ENCODE measurements around the gene VSX2. TPM values are rescaled to one million over a fixed set of nuclear protein-coding genes. Genes with fewer than 3 reads are reported as not detected.
"Not testable (repeated sequence)": the region's sequence is repeated elsewhere in the genome, so short reads cannot be mapped to it uniquely, and the experiment has no call there.

The VSX2 gene
- total RNA-seq, 4 donors from 2014 or later, result not detected

- intact Hi-C loops (cut with DNase I), result no loop called here
- WGBS, result 77% methylated on average over 9 of the region's 9 CpGs
- H3K9me3 ChIP-seq, result no peaks in the 10 kb centered on the region
- no peaks in the 10 kb centered on the region for H3K36me3 ChIP-seq
- peaks cover 0 to 11% (median 0%) of the 10 kb centered on the region in 4 donors for H3K27me3 ChIP-seq
- H3K27ac ChIP-seq (replicated peaks in 1 of 4), result no peak overlapping the region
- TF ChIP-seq EP300 (IDR thresholded peaks at IDR 0.05), result no peak
- TF ChIP-seq CTCF (IDR thresholded peaks at IDR 0.05), result no peak
- no peak for TF ChIP-seq POLR2A (IDR thresholded peaks at IDR 0.05; ENCODE audit: low read depth)
- no peak for TF ChIP-seq POLR2AphosphoS5 (IDR thresholded peaks at IDR 0.05)
- no peak overlapping the region for H3K4me3 ChIP-seq
- H3K4me1 ChIP-seq, result peaks cover 0 to 6% (median 5%) of the 10 kb centered on the region in 4 donors
- no peak for DNase-seq (ENCODE audit: extremely low spot score)
Observed at GRCh38 chr14:74263181-74263580, 23.9 kb downstream of the VSX2 start.

GRCh38 chr14:74263921-74264320 is 24.7 kb downstream of the VSX2 start:
- no peak for DNase-seq (ENCODE audit: extremely low spot score)
- Histone ChIP-seq H3K4me1 (no peaks in the 10 kb centered on the region), H3K27ac (replicated peaks in 1 of 4) (no peak overlapping the region), H3K27me3 (peaks cover 0 to 4% (median 0%) of the 10 kb centered on the region in 4 donors), H3K4me3 (no peak overlapping the region), H3K36me3 (no peaks in the 10 kb centered on the region), H3K9me3 (no peaks in the 10 kb centered on the region)
- intact Hi-C loops (cut with DNase I), result no loop called here
- TF ChIP-seq EP300 (IDR thresholded peaks at IDR 0.05), result no peak
- no peak for TF ChIP-seq POLR2AphosphoS5 (IDR thresholded peaks at IDR 0.05)
- no peak for TF ChIP-seq CTCF (IDR thresholded peaks at IDR 0.05)
- TF ChIP-seq POLR2A (IDR thresholded peaks at IDR 0.05; ENCODE audit: low read depth), result no peak
- WGBS, result 40% methylated on average over 5 of the region's 5 CpGs

GRCh38 chr14:74265301-74265965 is 26.2 kb downstream of the VSX2 start:
- no peaks in the 10 kb centered on the region for H3K36me3 ChIP-seq
- H3K27me3 ChIP-seq, result no peaks in the 10 kb centered on the region
- no peak overlapping the region for H3K27ac ChIP-seq (replicated peaks in 1 of 4)
- no peaks in the 10 kb centered on the region for H3K4me1 ChIP-seq
- H3K9me3 ChIP-seq, result no peaks in the 10 kb centered on the region
- WGBS, result 77% methylated on average over 13 of the region's 13 CpGs
- intact Hi-C loops (cut with DNase I), result no loop called here
- no peak for DNase-seq (ENCODE audit: extremely low spot score)
- TF ChIP-seq POLR2AphosphoS5 (IDR thresholded peaks at IDR 0.05), result no peak
- no peak for TF ChIP-seq EP300 (IDR thresholded peaks at IDR 0.05)
- TF ChIP-seq POLR2A (IDR thresholded peaks at IDR 0.05; ENCODE audit: low read depth), result no peak
- no peak for TF ChIP-seq CTCF (IDR thresholded peaks at IDR 0.05)
- H3K4me3 ChIP-seq, result no peak overlapping the region

- no peak overlapping the region for H3K4me3 ChIP-seq
- TF ChIP-seq CTCF (IDR thresholded peaks at IDR 0.05) (no peak), POLR2A (IDR thresholded peaks at IDR 0.05; ENCODE audit: low read depth) (no peak), POLR2AphosphoS5 (IDR thresholded peaks at IDR 0.05) (no peak)
- intact Hi-C loops (cut with DNase I), result no loop called here
- H3K4me1 ChIP-seq, result no peaks in the 10 kb centered on the region
- no peak for DNase-seq (ENCODE audit: extremely low spot score)
- 59% methylated on average over 3 of the region's 3 CpGs for WGBS
- H3K9me3 ChIP-seq, result no peaks in the 10 kb centered on the region
- H3K27me3 ChIP-seq, result no peaks in the 10 kb centered on the region
- no peaks in the 10 kb centered on the region for H3K36me3 ChIP-seq
- no peak overlapping the region for H3K27ac ChIP-seq (replicated peaks in 1 of 4)
Observed at GRCh38 chr14:74267588-74267987, 28.3 kb downstream of the VSX2 start.

GRCh38 chr14:74270382-74271177 is 31.3 kb downstream of the VSX2 start:
- H3K4me3 ChIP-seq; H3K9me3 ChIP-seq; H3K4me1 ChIP-seq; H3K36me3 ChIP-seq; DNase-seq (ENCODE audit: extremely low spot score); H3K27me3 ChIP-seq; intact Hi-C loops (cut with DNase I); H3K27ac ChIP-seq (replicated peaks in 1 of 4): not testable (repeated sequence)
- 62% methylated on average over 14 of the region's 14 CpGs for WGBS

All from esophagus muscularis mucosa (tissue), 4 donors.